Osteocyte (in vitro differentiated cells): ENCODE measurements around the gene SLC45A1. TPM values are rescaled to one million over a fixed set of nuclear protein-coding genes. Genes with fewer than 3 reads are reported as not detected.

ENCODE experiments used
- DNase-seq: peaks from one replicate; pipeline ENCODE4 v3.0.0; 2021; ENCODE audit warnings: mixed read lengths; ENCODE audit not compliant: unreplicated experiment; ENCODE audit errors: extremely low spot score
- H3K27ac Mint-ChIP-seq: one replicate; pipeline ENCODE4 v1.8.0; 2021; ENCODE audit warnings: mild to moderate bottlenecking, mixed read lengths; ENCODE audit not compliant: unreplicated experiment
- H3K27me3 Mint-ChIP-seq: one replicate; pipeline ENCODE4 v1.8.0; 2021; ENCODE audit warnings: mixed read lengths; ENCODE audit not compliant: unreplicated experiment
- H3K36me3 Mint-ChIP-seq: one replicate; pipeline ENCODE4 v1.8.0; 2021; ENCODE audit warnings: mixed read lengths; ENCODE audit not compliant: unreplicated experiment
- H3K4me1 Mint-ChIP-seq: one replicate; pipeline ENCODE4 v1.8.0; 2021; ENCODE audit warnings: mixed read lengths; ENCODE audit not compliant: unreplicated experiment
- H3K4me3 Mint-ChIP-seq: one replicate; pipeline ENCODE4 v1.8.0; 2021; ENCODE audit warnings: mild to moderate bottlenecking, moderate library complexity, mixed read lengths; ENCODE audit not compliant: unreplicated experiment
- H3K9me3 Mint-ChIP-seq: one replicate; pipeline ENCODE4 v1.8.0; 2021; ENCODE audit warnings: mixed read lengths; ENCODE audit not compliant: unreplicated experiment
- total RNA-seq: library from RNA; stranded (reverse); gene quantifications from 2 replicates; pipeline ENCODE4 v1.2.1, GENCODE V29; 2021
- TF ChIP-seq, protein P1 (sequence below): fragments of 200-600 bp; sonication (generic); IDR thresholded peaks from 2 replicates; pipeline ENCODE4 v1.5.0; 2021; ENCODE audit warnings: antibody characterized with exemption, mild to moderate bottlenecking, moderate library complexity

SLC45A1 gene
- total RNA-seq, 1 donor from 2014 or later, result 3.2 TPM

DNA sequence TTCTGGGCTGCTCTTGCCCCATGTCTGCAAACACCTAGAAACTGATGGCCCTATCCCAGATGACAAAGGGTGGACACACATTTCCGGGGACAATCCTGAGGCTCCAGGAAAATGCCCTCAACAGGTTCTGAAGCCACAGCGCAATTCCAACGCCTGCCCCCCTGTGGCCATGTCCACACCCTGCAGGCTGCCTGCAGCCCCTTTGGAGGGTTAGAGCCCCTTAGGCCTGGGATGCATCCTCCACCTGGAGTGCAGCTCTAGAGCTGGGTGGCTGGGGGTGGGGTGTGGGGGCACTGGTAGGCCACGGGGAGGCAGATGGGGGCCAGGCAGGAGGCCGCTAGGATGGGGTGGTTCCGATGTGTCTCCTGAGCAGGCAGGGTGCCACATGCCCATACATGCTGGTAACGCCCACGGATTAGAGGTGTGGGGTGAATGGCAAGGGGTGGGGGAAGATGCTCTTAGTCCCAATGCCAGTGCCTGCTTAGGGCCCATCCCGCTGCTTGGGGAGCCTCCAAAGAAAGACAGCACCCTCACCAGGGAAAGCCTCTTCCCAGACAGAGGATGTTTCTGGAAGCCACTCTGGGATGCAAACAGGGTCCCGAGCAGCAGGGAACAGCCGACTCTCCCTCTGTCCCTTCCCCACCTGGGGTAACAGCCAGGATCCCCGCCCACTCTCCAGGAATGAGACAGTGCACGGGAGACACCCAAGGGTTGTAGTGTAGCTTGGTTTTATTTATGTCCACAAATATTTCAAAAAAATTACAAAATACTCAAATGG is 34.0 kb downstream of the SLC45A1 start:
- H3K36me3 Mint-ChIP-seq, result peaks cover 23% of the 10 kb centered on the region
- TF ChIP-seq, protein P1, sequence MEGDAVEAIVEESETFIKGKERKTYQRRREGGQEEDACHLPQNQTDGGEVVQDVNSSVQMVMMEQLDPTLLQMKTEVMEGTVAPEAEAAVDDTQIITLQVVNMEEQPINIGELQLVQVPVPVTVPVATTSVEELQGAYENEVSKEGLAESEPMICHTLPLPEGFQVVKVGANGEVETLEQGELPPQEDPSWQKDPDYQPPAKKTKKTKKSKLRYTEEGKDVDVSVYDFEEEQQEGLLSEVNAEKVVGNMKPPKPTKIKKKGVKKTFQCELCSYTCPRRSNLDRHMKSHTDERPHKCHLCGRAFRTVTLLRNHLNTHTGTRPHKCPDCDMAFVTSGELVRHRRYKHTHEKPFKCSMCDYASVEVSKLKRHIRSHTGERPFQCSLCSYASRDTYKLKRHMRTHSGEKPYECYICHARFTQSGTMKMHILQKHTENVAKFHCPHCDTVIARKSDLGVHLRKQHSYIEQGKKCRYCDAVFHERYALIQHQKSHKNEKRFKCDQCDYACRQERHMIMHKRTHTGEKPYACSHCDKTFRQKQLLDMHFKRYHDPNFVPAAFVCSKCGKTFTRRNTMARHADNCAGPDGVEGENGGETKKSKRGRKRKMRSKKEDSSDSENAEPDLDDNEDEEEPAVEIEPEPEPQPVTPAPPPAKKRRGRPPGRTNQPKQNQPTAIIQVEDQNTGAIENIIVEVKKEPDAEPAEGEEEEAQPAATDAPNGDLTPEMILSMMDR, result peak; percentile 57
- no peaks in the 10 kb centered on the region for H3K9me3 Mint-ChIP-seq
- no peak overlapping the region for H3K4me3 Mint-ChIP-seq
- peaks cover 15% of the 10 kb centered on the region for H3K4me1 Mint-ChIP-seq
- no peak for DNase-seq
- H3K27me3 Mint-ChIP-seq, result no peaks in the 10 kb centered on the region
- no peak overlapping the region for H3K27ac Mint-ChIP-seq

DNA sequence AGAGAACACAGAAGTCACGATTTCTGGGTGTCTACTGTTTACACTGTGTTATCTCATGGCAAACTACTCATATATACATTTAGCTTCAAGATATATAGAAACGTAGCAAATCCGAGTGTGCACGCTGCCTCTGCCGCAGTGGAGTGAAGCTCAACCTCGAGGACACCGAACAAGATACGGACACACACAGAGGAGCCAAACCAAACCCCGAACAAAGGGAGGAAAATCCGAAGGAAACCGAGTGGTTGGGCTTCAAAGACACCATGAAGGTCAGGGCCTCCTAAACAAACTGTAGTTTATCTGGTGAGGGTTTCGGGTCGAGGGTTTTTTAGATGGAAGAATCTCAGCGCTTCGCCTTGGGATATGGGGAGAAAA is 34.5 kb downstream of the SLC45A1 start:
- Mint-ChIP-seq H3K27me3 (no peaks in the 10 kb centered on the region), H3K36me3 (peaks cover 25% of the 10 kb centered on the region), H3K9me3 (no peaks in the 10 kb centered on the region), H3K27ac (no peak overlapping the region), H3K4me1 (peaks cover 15% of the 10 kb centered on the region), H3K4me3 (no peak overlapping the region)
- no peak for DNase-seq
- TF ChIP-seq, protein P1, result no peak

DNA sequence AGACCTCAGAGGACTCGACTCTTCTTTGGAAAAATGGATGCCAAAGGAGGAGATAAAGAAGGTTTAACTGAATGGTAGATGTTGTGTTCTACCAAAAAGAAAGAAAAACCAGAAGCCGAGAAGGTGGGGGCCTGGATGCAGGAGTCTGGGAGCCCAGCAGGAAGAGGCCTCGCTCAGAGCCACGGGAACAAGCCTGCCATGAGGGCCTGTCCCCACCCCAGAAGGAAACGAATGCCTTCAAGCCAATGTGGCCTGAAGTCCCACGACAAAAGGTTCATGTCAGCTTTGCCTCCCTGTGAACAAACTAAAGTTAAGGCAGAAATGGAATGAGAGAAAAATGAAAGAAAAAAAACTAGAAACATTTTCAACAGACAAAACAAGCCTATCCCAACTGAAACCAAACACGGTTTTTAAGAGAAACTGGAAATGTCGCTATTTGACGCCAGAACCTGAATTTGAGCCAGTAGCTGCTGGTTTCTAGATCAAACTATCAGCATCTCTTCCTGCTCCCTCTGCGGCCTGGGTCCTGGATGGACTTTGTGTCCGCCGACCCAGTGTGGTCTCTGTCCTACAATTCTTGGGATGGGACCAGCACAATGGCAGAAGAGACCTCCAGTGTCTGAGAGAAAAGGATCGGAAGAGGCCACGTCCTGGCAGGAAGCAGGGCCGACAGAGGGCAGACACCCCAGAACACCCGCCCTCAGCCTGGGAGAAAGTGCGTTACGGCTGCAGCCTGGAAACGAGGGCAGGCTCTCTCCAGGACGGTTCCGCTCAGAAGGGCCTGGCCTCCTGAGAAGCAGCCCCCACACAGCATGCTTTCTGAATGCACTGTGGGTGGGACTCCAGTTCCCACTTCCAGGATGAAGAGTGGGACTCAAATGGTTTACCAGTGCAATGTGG is 35.2 kb downstream of the SLC45A1 start:
- H3K36me3 Mint-ChIP-seq, result peaks cover 30% of the 10 kb centered on the region
- H3K4me3 Mint-ChIP-seq, result no peak overlapping the region
- H3K9me3 Mint-ChIP-seq, result no peaks in the 10 kb centered on the region
- DNase-seq, result no peak
- no peak overlapping the region for H3K27ac Mint-ChIP-seq
- H3K27me3 Mint-ChIP-seq, result no peaks in the 10 kb centered on the region
- TF ChIP-seq, protein P1, result no peak
- peaks cover 9% of the 10 kb centered on the region for H3K4me1 Mint-ChIP-seq

DNA sequence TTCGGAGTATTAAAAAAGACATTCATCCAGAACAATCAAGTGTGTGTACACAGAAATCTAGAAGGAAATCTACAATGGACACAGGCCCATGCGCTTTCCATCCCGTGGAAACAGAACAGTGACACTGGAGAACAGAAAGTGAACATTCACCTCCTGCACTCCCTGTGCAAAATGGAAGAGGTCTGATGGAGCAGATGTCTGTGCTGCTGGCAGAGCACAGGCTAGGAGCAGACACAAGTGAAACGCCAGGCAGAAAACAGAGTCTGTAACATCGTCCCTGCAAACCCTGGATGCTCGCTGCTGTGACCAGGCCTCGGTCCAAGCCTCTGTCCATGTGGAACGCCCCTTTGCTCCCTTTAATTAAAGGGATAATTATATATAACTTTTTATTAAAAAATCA is 36.1 kb downstream of the SLC45A1 start:
- TF ChIP-seq, protein P1, result no peak
- peaks cover 33% of the 10 kb centered on the region for H3K36me3 Mint-ChIP-seq
- H3K4me3 Mint-ChIP-seq, result no peak overlapping the region
- H3K27me3 Mint-ChIP-seq, result no peaks in the 10 kb centered on the region
- no peak for DNase-seq
- no peaks in the 10 kb centered on the region for H3K4me1 Mint-ChIP-seq
- H3K27ac Mint-ChIP-seq, result no peak overlapping the region
- H3K9me3 Mint-ChIP-seq, result no peaks in the 10 kb centered on the region
